Thymus (tissue), 11 donors: ENCODE data around the gene USP8. TPM values are rescaled to one million over a fixed set of nuclear protein-coding genes. Genes with fewer than 3 reads are reported as not detected.
"Not testable (repeated sequence)": the region's sequence is repeated elsewhere in the genome, so short reads cannot be mapped to it uniquely, and the experiment has no call there.

Source experiments
- DNase-seq, 9 donors: peaks; one replicate each; pipeline ENCODE4 v3.0.0-alpha.2; 2013; ENCODE audit warnings: low spot score in 9 of 9, low read depth in 6 of 9, missing footprints in 1 of 9
- H3K27ac ChIP-seq, 2 donors: one replicate each; pipeline ENCODE4 v1.5.1; 2013; ENCODE audit warnings: control low read depth in 1 of 2, low read depth in 1 of 2, low read length in 1 of 2, mild to moderate bottlenecking in 1 of 2, moderate library complexity in 1 of 2
- H3K27me3 ChIP-seq, 2 donors: one replicate each; pipeline ENCODE4 v1.5.1; 2013; ENCODE audit warnings: low read length in 1 of 2; ENCODE audit not compliant: control insufficient read depth in 2 of 2, insufficient read depth in 1 of 2
- H3K36me3 ChIP-seq, 2 donors: one replicate each; pipeline ENCODE4 v1.5.1; 2013; ENCODE audit warnings: low read length in 1 of 2, mild to moderate bottlenecking in 1 of 2, moderate library complexity in 1 of 2; ENCODE audit not compliant: control insufficient read depth in 2 of 2, insufficient read depth in 2 of 2
- H3K4me1 ChIP-seq, 2 donors: one replicate each; pipeline ENCODE4 v1.5.1; 2013; ENCODE audit warnings: low read length in 2 of 2; ENCODE audit not compliant: control insufficient read depth in 2 of 2, insufficient read depth in 2 of 2
- H3K4me3 ChIP-seq, 2 donors: one replicate each; pipeline ENCODE4 v1.5.1; 2013; ENCODE audit warnings: low read length in 2 of 2, control low read depth in 1 of 2, mild to moderate bottlenecking in 1 of 2
- H3K9me3 ChIP-seq, 2 donors: one replicate each; pipeline ENCODE4 v1.5.1; 2013; ENCODE audit warnings: low read length in 1 of 2, mild to moderate bottlenecking in 1 of 2; ENCODE audit not compliant: control insufficient read depth in 2 of 2, insufficient read depth in 1 of 2
- WGBS: extraction: QIAGEN DNeasy Blood & Tissue Kit; methylation state at CpG from one replicate; pipeline ENCODE4 v1.1.7; 2013; 5-methylcytosine and 5-hydroxymethylcytosine counted together
- polyA plus RNA-seq: library from polyadenylated mRNA; stranded (reverse); fragments of 200-250 nt; gene quantifications from one replicate; pipeline ENCODE4 v1.2.3, GENCODE V29; 2013
- total RNA-seq: library from RNA; stranded (reverse); fragments of 120-200 nt; gene quantifications from one replicate; pipeline ENCODE4 v1.2.4, GENCODE V29; 2013
- donor health status: healthy.

The USP8 gene
- total and polyA plus RNA-seq, 2 donors, result 29.9 to 37.4 TPM

DNA sequence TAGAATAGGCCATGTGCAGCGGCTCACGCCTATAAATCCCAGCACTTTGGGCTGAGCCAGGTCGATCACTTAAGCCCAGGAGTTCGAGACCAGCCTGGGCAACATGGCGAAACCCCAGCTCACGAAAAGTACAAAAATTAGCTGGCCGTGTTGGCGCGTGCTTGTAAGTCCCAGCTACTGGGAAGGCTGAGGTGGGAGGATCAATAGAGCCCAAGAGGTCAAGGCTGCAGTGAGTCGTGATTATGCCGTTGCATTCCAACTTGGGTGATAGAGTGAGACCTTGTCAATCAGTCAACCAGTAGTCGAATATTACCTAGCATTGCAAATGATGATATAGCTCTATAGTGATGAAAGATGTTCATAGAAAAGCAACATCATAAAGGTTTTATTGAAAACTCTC, 51.9 kb downstream of the USP8 start:
- Histone ChIP-seq H3K27ac (no peak overlapping the region), H3K9me3 (no peaks in the 10 kb centered on the region), H3K36me3 (peaks cover 26 to 49% of the 10 kb centered on the region in 2 donors), H3K27me3 (no peaks in the 10 kb centered on the region), H3K4me1 (no peaks in the 10 kb centered on the region), H3K4me3 (no peak overlapping the region)
- DNase-seq, result no peak
- 97% methylated on average over 12 of the region's 12 CpGs for WGBS

DNA sequence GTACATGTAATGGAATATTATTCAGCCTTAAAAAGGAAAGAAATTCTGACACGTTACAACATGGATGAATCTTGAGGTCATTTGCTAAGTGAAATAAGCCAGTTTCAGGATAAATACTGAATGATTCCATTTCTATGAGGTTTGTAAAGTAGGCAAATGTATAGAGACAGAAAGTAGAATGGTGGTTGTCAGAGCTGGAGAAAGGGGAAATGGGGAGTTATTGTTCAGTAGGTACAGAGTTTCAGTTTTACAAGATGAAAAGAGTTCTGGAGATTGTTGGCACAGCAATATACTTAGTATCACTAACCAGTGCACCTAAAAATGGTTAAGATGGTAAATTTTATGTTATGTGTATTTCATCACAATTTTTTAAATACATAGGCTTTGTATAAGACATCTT, 60.6 kb downstream of the USP8 start:
- H3K27ac ChIP-seq, result no peak overlapping the region

DNA sequence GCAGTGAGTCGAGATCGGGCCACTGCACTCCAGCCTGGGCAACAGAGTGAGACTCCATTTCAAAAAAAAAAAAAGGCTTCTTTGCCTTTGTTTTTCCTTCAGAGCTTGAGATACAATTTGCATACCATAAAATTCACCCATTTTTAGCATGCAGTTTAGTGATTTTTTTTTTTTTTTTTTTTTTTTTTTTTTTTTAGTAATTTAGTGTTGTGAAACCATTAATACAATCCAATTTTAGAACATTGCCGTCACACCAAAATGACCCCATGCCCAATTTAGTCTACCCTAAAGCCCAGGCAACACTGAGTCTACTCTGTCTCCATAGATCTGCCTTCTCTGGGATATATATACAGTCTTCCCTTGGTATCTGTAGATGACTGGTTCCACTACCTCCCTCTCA, 61.2 kb downstream of the USP8 start:
- Histone ChIP-seq H3K27me3 (no peaks in the 10 kb centered on the region), H3K4me1 (no peaks in the 10 kb centered on the region), H3K9me3 (no peaks in the 10 kb centered on the region), H3K27ac (no peak overlapping the region), H3K36me3 (peaks cover 20 to 32% of the 10 kb centered on the region in 2 donors), H3K4me3 (no peak overlapping the region)
- no peak for DNase-seq
- over 99% methylated on average over 3 of the region's 3 CpGs for WGBS

More for the DNA sequence above, 60.6 kb downstream of the USP8 start:
- peaks cover 17 to 33% of the 10 kb centered on the region in 2 donors for H3K36me3 ChIP-seq
- no peaks in the 10 kb centered on the region for H3K4me1 ChIP-seq
- H3K27me3 ChIP-seq, result no peaks in the 10 kb centered on the region
- no peaks in the 10 kb centered on the region for H3K9me3 ChIP-seq
- no peak overlapping the region for H3K4me3 ChIP-seq
- no peak for DNase-seq
- WGBS, result 95% methylated on average over 1 of the region's 1 CpG

DNA sequence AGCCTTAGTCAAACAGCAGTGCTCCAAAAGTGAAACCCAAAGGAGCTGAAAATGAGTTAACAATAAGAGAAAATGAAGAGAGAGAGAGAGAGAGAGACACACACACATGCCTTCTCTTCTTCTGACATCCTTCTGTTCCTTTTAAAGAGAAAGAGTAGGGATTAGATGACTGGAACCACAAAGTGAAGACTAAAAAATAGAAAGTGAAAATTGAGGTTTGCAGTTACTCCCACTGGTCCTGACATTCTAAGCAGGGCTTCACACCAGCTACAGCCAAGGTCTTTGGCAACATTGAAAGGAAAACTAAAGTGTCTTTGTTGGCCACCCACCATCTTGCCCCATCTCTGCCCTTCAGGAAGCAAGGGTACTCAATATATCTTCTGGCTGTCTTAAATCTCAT, 63.1 kb downstream of the USP8 start:
- no peak for DNase-seq
- H3K4me3 ChIP-seq, result no peak overlapping the region
- H3K4me1 ChIP-seq, result no peaks in the 10 kb centered on the region
- H3K27me3 ChIP-seq, result no peaks in the 10 kb centered on the region
- no peaks in the 10 kb centered on the region for H3K9me3 ChIP-seq
- H3K27ac ChIP-seq, result no peak overlapping the region
- peaks cover 21 to 36% of the 10 kb centered on the region in 2 donors for H3K36me3 ChIP-seq

DNA sequence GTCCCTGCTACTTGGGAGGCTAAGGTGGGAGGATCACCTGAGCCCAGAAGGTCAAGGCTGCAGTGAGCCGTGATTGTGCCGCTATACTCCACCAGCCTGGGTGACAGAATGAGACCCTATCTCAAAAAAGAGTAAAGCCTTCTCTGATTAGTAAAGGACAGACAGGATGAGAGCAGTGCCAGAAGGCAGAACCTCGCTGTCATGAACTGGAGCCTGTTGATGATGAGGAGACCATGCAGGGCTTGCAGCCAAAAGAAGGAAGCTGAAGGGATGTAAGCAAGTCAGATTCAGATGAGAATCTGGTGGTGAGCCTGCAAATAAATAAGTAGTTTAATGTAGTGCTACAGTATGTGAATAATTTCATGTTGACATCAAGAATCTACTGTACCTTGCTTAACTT, 69.4 kb downstream of the USP8 start:
- WGBS, result 98% methylated on average over 3 of the region's 3 CpGs
- Histone ChIP-seq H3K4me1 (no peaks in the 10 kb centered on the region), H3K4me3 (no peak overlapping the region), H3K27ac (no peak overlapping the region), H3K36me3 (peaks cover 43 to 59% of the 10 kb centered on the region in 2 donors), H3K9me3 (no peaks in the 10 kb centered on the region), H3K27me3 (no peaks in the 10 kb centered on the region)
- DNase-seq, result no peak

DNA sequence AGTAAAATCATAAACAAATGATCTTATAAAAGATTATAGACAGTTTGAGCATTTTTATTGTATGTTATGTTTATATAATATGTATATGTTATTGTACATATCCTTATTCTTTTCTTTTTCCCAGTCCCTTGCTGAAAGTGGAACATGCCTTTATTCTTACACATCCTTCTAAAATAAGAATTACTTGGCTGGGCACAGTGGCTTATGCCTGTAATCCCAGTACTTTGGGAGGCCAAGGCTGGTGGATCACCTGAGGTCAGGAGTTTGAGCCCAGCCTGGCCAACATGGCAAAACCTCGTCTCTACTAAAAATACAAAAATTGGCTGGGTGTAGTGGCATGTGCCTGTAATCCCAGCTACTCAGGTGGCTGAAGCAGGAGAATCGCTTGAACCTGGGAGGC, 70.3 kb downstream of the USP8 start:
- peaks cover 44 to 63% of the 10 kb centered on the region in 2 donors for H3K36me3 ChIP-seq
- WGBS, result 100% methylated on average over 2 of the region's 2 CpGs
- not testable (repeated sequence) for H3K4me3 ChIP-seq, DNase-seq, H3K27ac ChIP-seq, H3K27me3 ChIP-seq, H3K4me1 ChIP-seq, H3K9me3 ChIP-seq

DNA sequence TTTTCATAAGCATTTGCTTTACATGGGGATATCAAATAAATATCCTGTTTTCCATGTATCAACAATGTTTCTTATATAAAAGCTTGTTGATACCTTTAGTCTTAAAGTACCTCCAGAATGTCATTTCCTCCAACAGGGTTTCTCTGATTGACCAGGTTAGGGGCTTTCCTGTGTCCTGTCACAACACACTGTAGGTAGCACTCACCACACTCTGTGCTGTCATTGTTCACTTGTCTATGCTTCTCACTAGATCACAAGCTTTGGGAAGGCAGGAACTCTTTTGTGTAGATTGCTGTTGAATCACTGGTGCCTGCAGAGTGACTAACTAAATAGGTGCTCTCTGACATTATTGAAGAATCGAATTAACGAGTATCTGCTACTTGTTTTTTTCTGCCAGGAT, 72.5 kb downstream of the USP8 start:
- H3K9me3 ChIP-seq, result no peaks in the 10 kb centered on the region
- no peak overlapping the region for H3K27ac ChIP-seq
- over 99% methylated on average over 2 of the region's 2 CpGs for WGBS
- no peak overlapping the region for H3K4me3 ChIP-seq
- no peaks in the 10 kb centered on the region for H3K27me3 ChIP-seq
- peaks cover 38 to 61% of the 10 kb centered on the region in 2 donors for H3K36me3 ChIP-seq
- H3K4me1 ChIP-seq, result no peaks in the 10 kb centered on the region
- no peak for DNase-seq

DNA sequence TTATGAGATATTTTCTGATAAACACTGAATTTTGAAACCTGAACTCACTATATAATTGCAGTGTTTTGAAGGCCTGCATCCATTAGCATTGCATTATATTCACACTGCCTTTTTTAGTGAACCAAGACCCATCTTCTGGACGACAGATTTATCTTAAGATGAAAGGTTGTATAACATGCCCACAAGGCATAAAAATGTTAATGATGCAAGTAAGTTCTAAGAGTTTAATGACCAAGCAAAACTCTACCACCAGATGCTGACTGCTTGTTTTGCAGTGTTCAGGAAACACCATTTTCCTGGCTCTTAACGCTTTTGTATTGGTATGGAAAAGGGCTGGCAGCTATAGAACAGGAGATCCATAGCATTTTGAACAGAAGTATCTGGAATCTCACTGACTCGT, 76.1 kb downstream of the USP8 start:
- H3K9me3 ChIP-seq, result no peaks in the 10 kb centered on the region
- DNase-seq, result no peak
- no peaks in the 10 kb centered on the region for H3K4me1 ChIP-seq
- no peak overlapping the region for H3K27ac ChIP-seq
- no peaks in the 10 kb centered on the region for H3K27me3 ChIP-seq
- no peak overlapping the region for H3K4me3 ChIP-seq
- 87% methylated on average over 3 of the region's 3 CpGs for WGBS
- H3K36me3 ChIP-seq, result peaks cover 25 to 49% of the 10 kb centered on the region in 2 donors

DNA sequence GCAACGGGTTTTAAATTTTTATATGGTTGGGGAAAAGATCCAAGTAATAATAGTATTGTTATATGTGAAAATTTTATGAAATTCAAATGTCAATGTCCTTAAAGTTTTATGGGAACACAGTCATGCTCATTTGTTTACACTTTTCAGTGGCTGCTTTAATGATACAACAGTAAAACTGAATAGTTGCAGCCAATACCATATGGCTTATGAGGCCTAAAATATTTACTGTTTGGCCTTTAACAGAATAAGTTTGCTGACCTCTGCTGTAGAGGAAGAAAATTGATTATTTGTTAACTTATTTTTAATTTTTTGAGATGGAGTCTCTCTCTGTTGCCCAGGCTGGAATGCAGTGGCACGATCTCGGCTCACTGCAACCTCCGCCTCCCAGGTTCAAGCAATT, 77.6 kb downstream of the USP8 start:
- no peak for DNase-seq
- no peak overlapping the region for H3K4me3 ChIP-seq
- no peak overlapping the region for H3K27ac ChIP-seq
- H3K36me3 ChIP-seq, result peaks cover 19 to 40% of the 10 kb centered on the region in 2 donors
- H3K4me1 ChIP-seq, result no peaks in the 10 kb centered on the region
- H3K27me3 ChIP-seq, result no peaks in the 10 kb centered on the region
- no peaks in the 10 kb centered on the region for H3K9me3 ChIP-seq
- WGBS, result 98% methylated on average over 4 of the region's 4 CpGs

DNA sequence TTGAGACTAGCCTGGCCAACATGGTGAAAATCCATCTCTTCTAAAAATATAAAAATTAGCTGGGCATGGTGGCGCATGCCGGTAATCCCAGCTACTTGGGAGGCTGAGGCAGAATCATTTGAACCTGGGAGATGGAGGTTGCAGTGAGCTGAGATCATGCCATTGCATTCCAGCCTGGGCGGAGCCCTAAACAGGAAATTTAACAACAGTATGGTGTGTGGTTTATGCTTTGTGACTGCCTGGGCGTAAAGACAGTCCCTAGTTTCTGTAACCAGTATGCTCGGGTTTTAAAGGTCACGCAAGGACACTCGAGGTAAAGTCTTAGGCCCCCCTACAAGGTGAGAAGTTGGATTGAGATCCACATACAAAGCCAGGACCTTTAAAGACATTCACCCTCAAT, 78.9 kb downstream of the USP8 start:
- no peak for DNase-seq
- Histone ChIP-seq H3K27ac (no peak overlapping the region), H3K9me3 (no peaks in the 10 kb centered on the region), H3K27me3 (no peaks in the 10 kb centered on the region), H3K36me3 (peaks cover 14 to 34% of the 10 kb centered on the region in 2 donors), H3K4me3 (no peak overlapping the region), H3K4me1 (no peaks in the 10 kb centered on the region)
- WGBS, result 94% methylated on average over 7 of the region's 7 CpGs
